GM20431 (cell line): ENCODE results near the gene CDH23.

Source experiments
- in situ Hi-C: fragments of 300-500 bp; cut with MseI, MboI; formaldehyde crosslinking; loops from one replicate; pipeline ENCODE4 v1.15.0; 2020; ENCODE audit warnings: low sequenced_read_pairs; ENCODE audit not compliant: unreplicated experiment

Gene CDH23

DNA sequence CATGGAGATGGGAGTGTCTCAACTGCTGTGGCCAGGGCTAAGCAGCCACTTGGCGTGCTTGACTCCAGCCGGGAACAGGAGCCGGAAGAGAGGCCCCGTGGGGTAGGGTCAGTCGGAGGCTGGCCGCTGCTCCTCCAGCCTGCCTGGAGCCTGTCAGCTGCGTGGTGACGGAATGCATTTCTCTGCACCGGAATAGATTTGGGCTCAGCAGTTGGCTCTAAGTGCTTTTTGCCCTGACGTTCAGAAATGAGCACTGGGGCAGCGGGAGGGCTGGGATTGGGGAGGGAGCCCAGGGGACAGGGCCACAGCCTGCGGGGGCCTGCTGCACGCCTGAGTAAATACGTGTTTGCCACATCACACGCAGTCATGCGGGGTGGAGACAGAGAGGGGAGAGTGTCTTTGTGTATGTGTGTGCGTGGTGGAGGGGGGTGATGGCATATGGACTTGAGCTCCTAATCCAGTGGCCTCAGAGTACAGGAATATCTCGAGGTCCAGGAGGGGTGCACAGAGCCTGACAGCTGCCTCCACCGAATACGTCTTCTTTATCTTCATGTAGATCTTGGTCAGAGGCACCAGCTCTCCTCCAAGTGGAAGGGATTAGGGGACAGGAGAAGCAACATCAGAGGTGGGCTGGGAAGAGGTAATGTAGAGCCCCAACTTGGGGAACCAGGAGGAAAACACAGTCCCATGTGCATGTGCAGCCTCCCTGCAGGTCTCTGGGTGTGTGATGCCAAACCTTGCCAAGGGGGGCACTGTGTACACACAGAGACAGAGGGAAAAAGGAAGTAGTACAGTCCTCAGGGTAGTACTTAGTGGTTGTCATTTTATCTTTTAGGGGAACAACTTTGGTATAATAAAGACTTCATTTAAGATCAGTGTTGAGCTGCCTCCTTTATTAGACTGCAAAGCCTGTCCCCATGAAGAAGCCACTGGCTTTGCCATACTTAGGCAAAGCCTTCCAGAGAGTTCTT lies 151.4 kb downstream of the CDH23 start:
- in situ Hi-C loops, result no loop called here

DNA sequence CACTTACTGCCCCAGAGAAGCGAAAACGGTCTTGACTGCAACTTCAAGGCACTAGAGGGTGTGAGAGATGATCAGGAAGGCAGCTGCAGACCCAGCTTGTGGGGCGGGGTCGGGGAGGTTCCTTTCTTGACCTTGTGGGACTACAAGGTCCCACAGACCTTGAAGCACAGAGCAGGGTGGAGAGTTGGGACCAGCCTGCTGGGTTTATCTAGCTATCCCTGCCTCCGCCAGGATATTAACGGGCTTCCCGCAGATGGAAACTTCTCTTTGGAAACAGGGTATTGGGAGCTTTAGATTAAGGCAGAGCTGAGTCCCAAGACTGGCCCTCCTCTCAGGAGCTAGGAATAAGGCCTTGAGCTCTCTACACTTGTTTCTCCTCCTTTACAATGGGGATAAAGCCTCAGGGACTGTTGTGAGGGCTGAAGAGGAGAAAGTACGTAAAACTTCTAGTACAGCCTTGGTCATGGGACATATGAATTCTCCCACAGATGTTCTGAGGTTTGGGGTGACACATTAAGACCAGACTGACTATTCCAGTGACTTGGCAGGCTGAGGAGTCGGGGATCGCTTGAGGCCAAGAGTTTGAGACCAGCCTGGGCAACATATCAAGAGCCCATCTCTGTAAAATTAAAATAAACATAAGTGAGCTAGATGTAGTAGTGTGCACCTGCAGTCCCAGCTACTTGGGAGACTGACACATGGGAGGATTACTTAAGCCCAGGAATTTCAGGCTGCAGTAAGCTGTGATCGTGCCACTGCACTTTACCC lies 153.2 kb downstream of the CDH23 start:
- in situ Hi-C loops, result no loop called here

DNA sequence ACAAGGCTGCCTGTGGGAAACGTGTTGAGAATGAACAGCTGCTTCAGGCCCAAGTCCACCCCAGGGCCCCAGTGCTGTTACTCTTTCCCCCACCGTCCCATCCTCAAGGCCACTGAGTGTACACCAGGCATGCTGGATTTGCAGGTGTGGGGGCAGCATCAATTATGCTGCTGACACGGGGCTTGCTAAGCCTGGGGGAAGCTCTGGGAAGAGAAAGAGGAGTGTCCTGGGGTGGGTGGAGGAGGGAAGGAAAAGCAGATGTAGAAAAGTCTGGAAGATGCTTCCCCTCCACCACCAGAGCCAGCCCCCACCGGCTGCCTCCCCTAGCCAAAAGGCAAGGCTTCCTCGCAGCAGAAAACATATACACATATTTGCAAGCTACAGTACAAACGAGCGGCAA lies 153.9 kb downstream of the CDH23 start:
- in situ Hi-C loops, result no loop called here

- in situ Hi-C loops, result no loop called here
These were observed 155.2 kb downstream of the CDH23 start for GRCh38 chr10:71551970-71552369.

DNA sequence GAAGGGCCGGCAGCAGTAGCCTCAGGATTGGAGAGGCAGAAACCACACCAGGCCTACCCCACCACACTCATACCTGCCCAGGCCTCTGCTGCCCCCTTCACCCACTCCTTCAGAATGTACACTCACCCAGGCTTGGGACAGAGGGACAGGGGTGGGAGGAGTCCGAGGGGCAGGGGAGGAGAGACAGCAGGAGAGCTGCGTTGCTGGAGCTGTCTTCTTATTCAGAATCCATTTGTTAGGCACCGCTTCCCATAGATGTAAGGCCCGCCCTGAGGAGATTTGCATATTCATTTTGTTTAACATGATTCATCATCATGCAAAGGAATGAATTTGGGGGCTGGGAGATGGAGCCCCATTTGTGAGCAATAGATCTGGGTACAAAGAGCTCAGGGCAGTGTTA lies 156.7 kb downstream of the CDH23 start:
- in situ Hi-C loops, result no loop called here

- in situ Hi-C loops, result no loop called here
These were observed 158.0 kb downstream of the CDH23 start for GRCh38 chr10:71554671-71555070.

DNA sequence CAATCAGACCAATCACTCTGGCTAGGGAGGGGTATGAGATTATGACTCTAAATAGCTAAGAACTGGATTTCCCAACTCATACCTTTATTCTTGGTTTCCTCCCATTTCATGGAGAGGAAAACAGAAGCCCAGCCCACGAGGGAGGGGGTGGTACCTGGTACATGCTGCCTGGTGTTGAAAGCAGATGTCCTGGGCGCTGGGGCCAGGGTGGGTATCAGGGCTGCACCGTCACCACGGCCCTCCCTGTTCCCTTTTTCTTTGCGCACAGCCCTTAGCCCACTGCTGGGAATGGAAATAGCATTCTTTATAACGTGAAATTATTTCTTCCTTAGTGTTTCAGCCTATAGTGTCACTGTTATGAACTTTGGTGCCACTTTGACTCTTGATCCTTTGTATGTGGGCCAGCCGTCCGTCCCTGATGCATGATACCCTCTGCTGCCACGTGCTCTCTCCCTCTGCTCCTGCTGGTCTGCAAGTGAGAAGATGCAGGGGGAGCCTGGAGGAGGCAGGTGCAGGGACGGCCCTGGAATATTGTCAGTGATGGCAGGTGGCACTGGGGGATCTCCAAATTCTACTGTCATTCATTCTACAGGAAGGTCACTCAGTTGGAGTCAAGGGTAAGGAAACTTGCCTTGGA lies 158.5 kb downstream of the CDH23 start:
- in situ Hi-C loops, result no loop called here

DNA sequence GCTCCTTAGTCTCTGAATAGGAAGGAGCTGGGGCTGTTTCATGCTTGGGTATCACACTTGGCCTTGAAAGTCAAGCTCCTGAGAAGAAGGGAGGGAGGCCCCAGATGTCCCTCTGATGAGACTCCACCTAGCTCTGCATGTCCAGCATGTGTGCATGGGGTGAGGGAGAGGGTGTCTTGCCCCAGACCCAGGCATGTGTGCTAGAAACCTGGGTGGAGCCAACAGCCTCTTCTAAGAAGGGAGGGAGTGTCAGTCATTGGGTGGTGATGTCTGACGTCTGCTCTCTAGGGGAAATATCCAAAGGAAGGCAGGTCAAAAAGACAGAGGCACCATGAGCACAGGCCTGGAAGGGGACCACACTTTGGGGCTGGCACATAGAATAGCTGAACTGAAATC lies 159.0 kb downstream of the CDH23 start:
- in situ Hi-C loops, result no loop called here

DNA sequence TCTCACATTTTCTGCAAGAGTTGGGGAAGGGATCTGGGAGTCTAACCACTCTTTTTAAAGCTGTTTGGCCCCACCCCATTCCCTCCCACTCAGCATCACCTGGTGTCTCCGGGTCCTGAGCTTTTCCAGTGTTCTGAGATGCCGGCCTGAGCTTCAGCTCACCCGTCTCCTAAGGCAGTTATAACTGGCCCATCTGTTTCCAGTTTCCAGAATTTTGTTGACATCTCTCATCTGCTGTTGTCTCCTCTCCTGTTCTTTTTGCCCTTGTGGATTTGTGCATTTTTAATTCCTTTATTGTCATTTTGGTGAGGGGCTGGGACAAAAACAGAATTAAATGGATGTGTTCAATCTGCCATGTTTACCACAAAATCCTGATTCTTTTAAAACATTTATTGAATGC lies 162.3 kb downstream of the CDH23 start:
- in situ Hi-C loops, result no loop called here

DNA sequence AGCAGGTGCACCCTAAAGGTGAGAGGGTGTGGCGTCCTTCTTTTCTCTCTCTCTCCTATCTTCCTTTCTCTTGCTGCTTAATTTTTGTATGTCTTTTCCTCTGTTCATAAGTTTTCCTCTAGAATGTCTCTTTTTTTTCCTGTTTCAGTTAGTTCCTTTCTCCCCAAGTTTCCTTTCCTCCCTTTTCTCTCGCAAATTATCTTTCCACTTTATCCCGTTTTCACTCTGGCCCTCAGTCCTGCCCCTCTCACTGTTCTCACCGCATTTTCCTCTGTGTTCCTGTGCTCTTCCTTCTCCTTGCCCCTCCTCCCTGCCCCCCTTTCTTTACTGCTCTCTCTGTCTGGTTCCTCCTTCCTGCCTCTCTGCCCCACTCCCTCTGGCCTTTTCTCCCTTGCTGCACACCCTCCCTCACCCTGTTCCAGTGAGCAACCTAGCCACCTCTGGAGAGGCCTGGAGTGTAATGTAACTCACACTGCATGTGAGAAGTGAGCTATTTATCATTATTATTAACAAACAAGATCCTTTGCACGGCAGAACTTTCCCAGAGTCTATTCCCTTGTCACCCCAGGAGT lies 164.4 kb downstream of the CDH23 start:
- in situ Hi-C loops, result no loop called here

DNA sequence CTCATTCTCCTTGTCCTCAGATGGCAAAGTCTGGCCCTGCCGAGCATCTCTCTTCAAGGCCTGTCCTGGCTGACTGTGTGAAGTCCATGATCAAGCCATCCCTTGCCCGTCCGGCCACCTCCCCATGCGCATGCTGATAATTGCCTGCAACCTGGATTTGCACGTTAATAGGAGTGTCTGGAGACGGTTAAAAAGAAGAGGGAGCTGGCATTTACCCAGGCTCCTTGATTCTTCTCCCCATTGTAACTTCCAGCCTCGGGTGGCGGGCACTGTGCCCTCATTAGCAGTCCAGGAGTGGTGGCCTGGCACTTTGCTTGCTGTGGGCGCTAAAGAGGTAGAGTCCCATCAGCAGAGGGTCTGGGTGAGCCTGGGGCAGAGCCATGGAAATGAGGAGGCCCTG lies 165.5 kb downstream of the CDH23 start:
- in situ Hi-C loops, result no loop called here

GRCh38 chr10:71562904-71563303 lies 166.2 kb downstream of the CDH23 start:
- in situ Hi-C loops, result no loop called here

DNA sequence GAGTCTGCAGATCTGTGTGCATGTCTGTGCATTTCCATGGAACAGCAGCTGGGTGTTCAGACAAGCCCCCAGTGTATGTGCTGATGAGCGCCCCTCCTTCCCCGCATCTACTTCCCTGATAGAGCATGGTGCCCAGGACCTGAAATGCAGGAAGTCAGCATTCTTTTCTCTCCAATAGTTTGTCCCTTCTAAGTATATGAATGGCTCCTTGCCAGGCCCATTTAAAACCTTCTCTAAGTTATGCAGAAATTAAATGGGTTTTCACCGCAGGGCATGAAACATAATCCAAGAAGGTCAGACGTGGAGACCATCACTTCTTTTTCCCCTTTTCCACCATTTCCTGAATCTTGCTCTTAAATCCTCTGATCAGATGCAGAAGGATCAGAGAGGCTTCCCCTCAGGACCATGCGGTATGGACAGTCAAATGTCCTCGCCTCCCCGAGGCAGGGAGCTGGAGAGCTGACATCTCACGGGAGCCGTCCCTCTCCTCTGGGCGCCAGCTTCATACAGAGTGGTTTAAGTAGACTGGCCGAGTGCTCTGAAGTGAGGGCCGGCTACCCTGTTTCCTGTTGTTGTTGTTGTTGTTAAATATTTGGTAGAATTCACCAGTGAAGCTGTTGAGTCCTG lies 167.6 kb downstream of the CDH23 start:
- in situ Hi-C loops, result no loop called here

GRCh38 chr10:71565284-71566000 lies 168.7 kb downstream of the CDH23 start:
- in situ Hi-C loops, result no loop called here

GRCh38 chr10:71567006-71567405 lies 170.3 kb downstream of the CDH23 start:
- in situ Hi-C loops, result no loop called here

DNA sequence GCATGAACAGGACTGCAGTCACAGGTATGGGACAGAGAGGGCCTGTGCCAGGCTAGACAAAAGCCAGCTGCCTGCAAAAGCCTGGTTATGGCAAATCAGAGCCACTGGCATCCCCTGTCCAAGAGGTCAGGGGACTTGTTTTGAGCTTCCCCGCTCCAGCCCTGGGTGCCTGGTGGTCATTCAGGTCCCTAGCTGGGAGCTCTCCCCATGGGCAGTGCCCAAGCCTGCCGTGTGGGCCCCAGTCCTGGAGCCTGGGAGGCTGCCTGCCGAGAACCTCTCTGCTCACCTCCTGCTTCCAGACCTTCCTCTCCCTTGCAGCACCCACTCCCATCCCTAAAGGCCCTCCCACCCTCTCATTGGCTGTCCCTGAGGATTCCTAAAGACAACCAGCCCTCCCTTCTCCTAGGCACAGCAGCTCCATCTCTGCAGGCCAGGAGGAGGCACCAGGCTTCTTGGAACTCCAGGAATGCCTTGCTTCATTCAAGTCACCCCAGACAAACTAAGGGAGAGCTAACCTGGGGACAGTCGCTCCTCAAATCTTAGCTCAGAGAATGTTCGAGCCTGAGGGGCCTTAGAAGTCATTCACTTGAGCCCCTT lies 172.3 kb downstream of the CDH23 start:
- in situ Hi-C loops, result no loop called here

GRCh38 chr10:71569775-71570588 lies 173.3 kb downstream of the CDH23 start:
- in situ Hi-C loops, result loop anchor here (10.0 kb wide), 1 partner anchor 255 kb away; the partner anchor contains the start of gene SLC29A3
